Amniotic stem cell (primary cell): ENCODE measurements around the gene TAS1R1.

Experiments
- DNase-seq: peaks from one replicate; lab custom pipeline; 2025; lab: John Stamatoyannopoulos, UW

TAS1R1 gene

DNA sequence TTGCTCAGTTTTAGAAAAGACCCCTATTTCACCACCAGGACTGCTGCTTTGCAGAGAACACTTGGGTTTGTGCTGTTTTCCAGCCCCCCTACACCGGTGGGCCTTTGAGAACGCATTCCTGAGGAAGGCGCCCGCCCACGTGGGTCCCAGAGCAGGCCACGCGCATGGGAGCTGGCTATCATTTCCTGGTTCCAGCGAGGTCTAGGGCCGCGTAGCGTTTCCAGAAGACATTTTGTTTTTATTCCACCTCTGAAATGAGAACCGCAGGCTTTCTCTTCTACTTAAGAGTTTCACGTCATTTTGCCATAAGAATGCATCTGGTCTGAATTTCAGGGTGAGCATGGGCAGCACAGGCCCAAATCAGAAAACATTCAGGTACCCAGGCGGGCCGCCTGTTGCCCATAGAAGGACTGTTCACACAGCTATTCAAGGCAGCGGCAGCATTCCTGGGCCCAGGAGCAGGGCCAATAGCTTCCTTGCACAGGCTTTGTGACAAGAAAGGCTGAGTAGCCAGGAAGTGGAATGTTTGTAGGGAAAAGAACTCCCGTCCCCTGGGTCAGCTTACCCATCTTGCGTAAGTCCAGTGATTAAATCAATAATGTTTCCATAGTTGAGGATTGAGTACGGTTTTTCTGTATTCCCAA is 48.9 kb downstream of the TAS1R1 start:
- no peak for DNase-seq

DNA sequence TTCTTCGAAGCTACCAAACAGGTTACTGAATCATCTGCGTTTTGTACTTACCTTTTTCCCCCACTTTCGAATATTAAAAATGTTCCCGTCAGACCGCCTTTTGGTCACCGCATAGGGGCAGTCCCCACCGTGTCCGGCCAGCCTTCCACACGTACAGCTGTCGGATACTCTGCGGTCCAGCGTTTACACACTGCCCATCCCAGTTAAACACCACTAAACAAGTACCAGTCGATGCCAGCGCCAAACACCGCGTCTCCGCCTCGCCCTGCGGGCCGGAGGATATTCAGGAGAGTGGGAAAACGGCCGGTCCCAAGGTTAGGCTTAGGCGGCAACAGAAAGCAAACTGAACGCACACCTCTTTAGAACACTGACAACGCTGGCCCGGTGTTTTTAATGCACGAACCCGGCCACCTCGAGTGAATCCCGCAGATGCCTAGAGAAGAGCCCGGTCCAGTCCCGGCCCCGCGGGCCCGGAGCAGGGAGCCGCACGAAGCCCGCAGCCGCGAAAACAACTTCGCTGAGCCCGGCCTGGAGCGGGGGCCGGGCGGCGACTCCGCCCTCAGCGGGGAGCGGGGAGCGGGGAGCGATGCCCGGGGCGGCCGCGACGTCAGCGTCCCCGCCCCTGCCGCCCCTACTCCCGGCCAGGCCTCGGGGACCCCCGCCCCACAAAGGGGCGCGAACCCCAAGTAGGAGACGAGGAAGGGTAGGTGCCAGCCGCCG is 57.7 kb downstream of the TAS1R1 start:
- DNase-seq, result no peak

DNA sequence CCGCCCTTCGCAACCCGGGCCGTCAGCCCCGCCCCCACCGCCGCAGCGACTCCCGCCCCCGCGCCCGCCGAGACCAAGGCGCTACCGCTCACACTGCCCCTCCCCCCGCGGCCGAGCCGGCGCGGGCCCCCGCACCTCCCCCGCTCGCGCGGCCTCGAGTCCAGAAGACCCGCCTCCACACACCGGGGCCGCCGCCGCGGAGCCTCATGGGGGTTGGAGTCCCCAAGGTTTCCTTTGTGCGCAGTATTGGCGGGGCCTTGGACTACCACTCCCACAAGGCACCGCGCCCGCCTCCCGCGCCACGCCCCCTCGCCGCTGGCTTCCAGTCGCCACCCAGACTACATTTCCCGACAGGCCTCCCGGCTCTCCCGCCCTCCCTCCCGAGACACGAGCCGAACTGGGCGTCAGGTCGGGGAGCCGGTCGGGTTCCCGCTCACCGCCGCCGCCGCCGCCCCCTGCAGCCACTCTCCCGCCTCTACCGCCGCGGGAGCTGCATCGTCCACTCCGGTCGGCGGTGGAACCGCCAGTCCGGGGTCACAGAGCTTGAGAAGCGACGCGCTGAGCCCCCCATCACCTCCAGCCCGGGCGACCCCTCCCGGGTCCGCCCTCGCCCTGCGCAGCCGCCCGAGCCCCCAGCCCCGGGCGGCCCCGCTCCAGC is 58.4 kb downstream of the TAS1R1 start, which contains the start of gene PHF13:
TSS of gene PHF13 (plus strand) at position 371 of the 658 bp plus-strand sequence. CDS start 336 bp downstream, outside the sequence.
- peak; percentile 97 for DNase-seq

DNA sequence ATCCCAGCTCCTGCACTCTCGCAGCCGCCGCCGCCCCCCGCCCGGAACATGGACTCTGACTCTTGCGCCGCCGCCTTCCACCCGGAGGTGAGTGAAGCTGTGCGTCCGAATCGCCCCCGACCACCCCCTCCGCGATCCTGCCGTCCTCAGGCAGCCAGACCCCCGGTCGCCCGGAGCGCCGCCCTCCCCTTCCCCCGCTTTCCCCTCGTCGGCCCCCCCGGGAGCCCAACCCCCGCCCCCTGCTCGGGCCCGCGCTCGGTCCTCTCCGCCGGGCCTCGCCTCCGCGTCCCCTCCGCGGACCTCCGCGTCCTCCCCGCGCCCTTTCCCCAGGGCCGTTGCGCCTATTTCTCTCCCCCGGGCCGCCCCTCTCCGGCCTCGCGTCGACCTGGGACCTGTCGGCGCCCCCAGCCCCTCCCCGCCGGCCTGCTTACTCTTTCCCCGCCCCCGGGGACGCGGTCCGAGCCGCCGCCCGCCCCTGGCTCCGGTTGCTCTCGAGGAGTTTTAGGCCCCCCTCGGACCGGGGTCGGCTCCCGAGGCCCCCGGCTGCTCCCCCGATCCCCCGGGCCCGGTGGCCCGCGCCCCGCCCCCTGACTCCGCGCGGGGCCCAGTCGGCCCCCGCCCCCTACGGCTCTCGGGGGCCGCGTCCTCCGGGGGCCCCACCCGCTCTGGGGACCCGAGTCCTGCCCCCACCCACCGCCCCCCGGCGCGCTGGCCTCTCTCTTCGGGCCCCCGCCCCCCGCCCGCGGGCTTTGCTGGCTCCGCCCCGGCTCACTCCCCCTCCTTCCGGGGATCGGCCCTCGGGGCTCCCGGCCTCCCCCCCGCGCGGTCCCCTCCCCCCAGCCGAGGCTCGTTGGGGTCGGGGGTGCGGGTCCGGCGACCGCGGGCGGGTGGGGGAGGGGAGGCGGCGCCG is 59.2 kb downstream of the TAS1R1 start:
- DNase-seq, result no peak

DNA sequence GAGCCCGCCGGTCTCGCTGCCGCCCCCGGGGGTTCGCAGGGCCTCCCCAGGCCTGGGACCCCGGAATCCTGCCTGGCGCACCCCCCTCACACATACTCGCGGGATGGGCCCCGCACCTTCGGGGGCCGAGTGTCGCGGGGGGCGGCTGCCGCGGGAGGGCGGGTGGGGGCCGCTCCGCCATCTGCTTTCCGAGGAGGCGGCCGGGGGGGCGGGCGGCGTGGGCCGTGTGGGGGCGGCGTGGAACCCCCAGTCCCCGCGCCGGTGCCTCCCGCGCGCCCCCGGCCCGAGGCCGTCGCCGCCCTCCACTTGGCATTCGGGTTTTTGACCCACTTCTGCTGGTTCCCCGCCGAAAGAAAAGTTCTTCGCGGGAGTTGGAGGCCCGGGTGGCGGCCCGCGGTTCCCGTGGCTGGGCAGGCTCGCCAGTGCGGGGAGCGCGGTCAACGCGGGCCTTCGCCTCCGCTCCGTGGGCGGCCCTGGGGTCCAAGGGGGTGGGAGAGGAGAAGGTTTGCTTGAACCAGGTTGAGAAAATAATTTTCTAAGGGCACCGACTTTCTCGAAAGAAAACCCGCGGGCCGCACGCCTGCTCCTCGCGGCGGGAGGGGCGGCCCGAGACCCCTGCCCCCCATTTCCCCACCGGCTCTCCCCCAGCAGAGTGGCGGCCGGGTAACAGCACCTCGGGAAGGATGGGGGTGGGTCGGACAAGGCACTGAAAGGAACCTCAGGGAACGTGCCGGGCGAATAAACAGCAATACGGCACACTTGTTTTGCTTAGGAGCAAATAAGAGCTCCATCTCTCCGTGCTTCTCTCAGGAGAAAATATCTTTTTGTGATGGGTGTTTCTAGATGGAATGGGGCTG is 60.0 kb downstream of the TAS1R1 start:
- no peak for DNase-seq

DNA sequence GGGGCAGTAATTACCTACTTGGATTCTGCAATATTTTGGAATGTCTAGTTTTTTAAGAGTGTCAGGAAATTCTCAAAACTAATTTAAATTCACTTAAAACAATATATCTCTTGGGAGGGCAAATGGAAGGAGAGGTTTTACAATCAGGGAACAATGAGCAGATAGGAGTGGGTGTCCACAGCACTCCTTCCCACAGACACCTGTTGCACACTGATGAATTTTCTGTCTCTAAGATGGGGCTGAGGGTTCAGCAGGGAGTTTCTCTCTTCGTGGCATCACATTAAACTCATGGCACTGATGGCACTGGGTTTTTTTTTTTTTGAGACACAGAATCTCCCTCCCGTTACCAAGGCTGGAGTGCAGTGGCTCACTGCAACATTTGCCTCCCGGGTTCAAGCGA is 63.9 kb downstream of the TAS1R1 start:
- no peak for DNase-seq

DNA sequence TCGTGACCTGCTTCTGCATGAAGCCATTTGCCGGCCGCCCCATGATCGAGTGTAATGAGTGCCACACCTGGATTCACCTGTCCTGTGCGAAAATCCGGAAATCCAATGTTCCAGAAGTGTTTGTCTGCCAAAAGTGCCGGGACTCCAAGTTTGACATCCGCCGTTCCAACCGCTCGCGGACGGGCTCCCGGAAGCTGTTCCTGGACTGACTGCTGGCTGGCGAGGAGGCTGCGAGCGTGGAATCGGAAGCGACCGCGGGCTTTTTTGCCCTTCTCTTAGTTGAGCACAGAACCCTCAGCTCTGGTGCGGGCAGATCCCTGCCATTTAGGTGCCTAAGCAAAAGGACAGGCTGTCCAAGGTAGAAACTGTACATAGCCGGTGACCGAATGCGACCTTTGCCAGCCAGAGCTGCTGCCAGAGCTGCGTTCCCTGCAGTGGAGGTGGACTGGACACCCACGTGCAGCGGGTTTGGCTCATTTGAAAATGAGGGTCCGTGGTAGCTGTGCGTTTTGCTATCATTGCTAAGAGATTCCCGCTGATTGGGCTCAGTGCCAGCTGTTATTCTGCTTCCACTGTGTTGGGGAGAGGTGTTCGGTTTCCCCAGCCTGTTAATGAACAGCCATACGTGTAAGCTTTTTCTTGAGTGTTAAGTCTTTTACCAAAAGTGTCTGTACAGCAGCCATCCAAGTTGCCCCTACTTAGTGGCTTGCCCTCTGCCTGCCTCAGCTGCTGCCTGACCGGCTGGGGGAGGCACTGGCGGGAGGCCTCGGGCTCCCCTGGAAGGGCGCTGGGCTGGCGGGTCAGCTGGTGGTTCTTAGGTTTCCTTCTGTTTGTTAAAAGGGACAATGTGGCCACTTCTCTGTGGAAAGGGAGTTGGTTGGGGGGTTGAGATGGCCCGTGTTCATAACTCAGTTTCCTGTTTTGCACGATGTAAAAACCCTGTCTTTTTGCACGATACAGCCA is 66.6 kb downstream of the TAS1R1 start:
- DNase-seq, result no peak

DNA sequence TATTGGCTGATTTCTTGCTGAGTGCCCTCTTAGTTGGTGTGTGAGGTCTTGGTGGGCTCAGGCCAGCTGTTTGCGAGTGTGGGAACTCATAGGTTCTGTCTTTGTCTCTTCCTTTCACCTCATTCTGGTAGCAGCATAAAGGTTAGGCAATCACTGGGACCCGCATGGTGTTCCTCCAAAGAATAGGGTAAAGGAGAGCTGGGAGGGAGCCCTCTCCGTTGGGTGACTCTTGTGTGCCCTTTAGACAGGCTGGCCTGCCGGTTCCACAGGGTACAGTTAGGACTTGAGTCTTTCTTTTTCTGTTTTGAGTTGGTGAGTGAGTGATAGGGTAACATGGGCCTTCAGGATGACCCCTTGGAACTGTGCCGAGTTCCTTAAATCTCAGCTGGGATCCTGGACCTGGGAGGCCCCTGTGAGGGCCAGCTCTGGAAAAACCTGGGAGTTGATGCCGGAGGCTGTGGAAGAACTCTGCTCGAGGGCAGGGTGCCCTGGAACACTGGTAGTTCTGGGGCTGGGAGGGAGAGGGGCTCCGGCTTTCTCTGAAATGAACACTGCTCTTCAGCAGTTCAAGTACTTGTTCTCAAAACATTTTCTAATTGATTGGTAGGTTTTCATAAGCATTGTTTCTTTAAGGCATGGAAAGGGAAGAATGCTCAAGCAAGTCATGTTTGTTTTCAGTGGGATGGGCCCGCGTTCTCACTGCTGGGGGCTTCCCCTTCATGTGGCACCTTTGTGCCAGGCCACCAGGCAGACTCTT is 67.5 kb downstream of the TAS1R1 start:
- DNase-seq, result no peak

DNA sequence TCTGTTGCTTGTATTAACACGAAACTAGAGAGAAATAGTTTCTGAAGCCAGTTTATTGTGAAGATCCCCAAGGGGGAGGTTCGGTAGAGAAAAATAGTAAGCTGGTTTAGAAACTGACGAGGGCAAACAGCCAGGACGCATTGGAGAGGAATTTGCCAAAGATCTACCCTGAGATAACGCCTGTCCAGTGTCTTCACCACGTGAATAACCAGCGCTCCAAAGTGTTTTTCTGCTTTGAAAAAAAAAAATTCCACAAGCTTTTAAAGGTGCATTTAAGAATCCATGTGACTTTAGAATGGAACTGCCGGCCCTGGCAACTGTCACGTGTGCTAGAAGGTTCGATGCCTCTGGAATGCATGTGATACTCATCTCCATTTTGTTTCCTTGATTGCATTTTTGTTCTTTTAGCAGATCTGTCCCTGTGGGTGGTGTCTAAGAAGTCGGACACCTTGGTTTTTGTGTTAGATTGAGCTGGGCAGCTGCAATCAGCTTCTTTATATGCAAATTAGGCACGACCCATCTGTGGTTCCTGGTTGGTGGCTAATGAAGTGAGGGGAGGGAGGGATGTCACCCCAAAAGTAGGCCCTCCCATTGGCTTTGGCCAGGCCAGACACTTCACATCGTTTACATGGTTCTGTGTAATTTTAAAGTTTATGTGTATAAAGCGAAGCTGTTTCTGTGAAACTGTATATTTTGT is 68.3 kb downstream of the TAS1R1 start:
- no peak for DNase-seq

DNA sequence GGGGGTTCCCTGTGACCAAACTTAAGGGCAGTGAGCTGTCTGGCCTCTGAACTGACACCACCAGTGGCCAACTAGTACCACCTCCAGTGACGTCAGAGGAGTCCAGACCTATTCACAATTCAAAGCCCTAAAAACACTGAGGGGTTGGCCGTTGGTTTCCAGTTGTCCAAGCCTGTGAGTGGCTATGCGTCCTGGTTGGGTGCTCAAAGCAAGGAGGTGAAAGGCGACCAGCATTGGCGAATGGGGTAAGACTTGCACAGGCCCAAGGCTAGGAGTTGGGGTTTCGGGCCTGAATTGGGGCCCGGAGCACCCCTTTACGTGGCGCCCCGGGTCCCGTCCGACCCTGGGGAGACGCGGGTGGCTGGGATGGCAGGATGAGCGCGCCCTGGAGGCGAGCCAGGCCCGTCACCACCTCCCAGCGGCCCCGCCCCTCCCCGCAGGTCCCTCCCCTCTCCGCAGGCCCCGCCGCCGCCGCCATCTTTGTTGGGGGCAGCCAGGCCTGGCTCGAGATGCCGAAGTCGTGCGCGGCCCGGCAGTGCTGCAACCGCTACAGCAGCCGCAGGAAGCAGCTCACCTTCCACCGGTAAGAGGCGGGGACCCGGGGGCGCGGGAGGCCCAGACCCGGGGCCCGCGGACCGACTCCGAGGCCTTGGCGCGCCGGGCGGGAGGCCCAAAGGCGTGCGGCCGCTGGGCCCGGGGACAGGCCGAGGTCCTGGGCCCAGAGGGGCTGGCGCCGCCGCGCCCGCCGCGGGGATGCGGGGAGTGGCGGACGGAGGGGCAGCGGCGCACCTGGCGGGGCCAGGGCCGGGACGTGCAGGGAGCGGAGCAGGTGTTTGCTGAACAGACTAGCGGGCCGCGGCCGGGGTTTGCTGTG is 69.8 kb downstream of the TAS1R1 start, which contains the start of gene THAP3:
TSS of gene THAP3 (plus strand) at position 159 of the 874 bp plus-strand sequence. CDS start at position 510, 351 bp downstream.
- peak; percentile 46 for DNase-seq

DNA sequence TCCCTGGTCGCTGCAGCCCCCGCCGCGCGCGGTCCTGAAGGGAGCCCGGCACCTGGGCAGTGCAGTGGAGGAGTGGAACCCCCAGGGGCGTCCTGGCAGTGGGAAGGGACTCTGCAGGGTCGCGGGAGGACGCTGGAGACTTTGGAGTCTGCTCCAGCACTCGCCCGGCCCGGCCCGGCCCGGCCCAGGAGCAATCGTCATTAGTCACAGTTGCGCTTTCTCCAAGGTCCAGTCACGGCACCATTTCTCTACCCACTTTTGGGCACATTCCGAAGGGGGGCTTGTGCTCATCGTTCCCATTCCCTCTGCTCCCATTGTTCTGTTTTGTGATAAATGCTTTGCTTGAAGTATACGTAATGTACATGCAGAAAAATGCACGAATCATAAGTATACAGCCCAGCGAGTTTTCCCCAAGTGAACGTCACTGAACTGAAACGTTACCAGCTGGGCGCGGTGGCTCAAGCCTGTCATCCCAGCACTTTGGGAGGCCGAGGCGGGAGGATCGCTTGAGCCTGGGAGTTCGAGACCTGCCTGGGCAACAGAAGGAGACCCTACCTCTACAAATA is 70.6 kb downstream of the TAS1R1 start:
- no peak for DNase-seq

DNA sequence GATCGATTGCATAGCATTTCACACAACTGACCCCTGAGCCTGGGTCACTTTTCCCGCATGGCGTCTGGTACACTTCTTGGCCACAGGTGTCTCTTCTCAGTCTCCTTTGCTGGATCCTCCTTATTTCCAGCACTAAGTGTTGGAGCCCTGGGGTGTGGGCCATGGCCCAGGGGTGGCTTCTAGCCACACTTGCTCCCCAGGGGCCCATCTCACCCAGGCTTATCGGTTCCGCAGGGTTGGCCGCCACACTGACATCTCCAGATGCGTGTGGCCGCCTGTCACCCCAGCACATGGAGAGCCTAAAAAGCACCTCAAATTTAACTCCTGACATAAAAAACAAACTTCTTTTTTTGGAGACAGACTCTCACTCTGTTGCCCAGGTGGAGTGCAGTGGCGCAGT is 71.9 kb downstream of the TAS1R1 start:
- no peak for DNase-seq

DNA sequence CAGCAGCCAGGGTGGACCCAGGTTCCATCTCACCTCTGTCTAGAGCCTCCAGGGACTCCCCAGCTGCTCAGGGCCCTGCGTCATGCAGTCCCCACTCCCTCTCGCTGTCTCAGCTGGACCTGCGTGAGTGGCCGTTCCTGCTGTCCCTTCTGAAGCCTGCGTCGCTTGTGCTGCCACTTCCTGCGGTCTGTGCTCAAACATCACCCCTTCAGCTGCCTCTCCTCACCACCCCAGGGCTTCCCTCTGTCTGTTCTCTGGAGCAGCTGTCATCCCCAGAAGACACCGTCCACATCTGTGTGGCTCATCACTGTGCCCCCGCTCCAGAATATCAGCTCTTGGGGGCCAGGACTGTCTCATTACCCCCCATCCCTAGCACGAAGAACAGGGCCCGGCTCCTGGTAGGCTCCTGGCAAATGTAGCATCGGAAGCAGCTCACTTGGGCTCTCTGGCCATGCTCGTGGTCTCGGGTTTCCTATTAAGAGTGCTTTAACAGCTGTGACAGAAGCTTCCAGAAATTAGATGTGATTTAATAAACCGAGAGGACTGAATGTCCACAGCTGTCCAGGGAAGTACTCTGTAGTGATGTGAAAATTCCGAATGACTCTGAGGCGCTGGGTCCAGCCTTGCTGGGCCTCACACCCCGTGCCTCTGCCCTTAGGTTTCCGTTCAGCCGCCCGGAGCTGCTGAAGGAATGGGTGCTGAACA is 72.9 kb downstream of the TAS1R1 start:
- DNase-seq, result no peak

DNA sequence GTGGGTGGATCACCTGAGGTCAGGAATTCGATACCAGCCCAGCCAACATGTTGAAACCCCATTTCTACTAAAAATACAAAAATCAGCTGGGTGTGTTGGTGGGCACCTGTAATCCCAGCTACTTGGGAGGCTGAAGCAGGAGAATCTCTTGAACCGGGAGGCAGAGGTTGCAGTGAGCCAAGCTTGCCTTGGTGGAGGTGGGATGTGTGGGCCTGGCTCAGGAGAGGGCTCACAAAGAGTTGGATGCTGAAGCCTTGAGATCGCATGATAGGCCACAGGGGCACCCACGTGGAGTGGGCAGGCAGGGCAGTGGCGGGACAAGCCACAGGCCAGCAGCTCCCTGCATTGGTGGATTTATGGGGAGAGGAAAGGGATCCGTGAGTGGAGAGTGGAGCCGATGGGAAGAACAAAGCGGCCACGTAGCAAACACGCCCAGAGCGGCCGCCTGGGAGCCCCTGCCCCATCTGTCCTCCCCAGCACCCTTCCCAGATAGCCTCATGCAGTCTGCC is 73.9 kb downstream of the TAS1R1 start:
- DNase-seq, result no peak
